Tibial nerve (tissue), 4 donors: ENCODE results near the gene SEMA3C.

Experiments
- CTCF ChIP-seq, 5 experiments: fragments of 200-600 bp in 3 of 5; fragments of 450-650 bp in 2 of 5; sonication (generic) in 3 of 5; IDR thresholded peaks; one replicate each; pipeline ENCODE4 v1.5.1; 2016 to 2019; ENCODE audit warnings: antibody characterized with exemption in 5 of 5, mild to moderate bottlenecking in 3 of 5, moderate library complexity in 2 of 5
- EP300 ChIP-seq, 2 donors: sonication (generic); formaldehyde crosslinking; IDR thresholded peaks; one replicate each; pipeline ENCODE4 v1.6.1; 2017; ENCODE audit warnings: antibody characterized with exemption in 2 of 2, mild to moderate bottlenecking in 1 of 2

GRCh38 chr7:80895056-80895455, 23.8 kb downstream of the SEMA3C start:
- TF ChIP-seq CTCF (IDR thresholded peaks at IDR 0.05) (no peak), EP300 (IDR thresholded peaks at IDR 0.05) (no peak)
